Measurements from ENCODE around the gene KRTAP12-1.

KRTAP12-1 gene

GRCh38 chr21:44711327-44712202 lies 29.6 kb upstream of the KRTAP12-1 start, which contains the start of gene TSPEAR:
Gene TSPEAR (minus strand): TSS chr21:44711572. CDS start chr21:44711514, 58 bp downstream.
- no peak for DNase-seq (ENCODE audit: low read depth, low spot score)

- no peak for DNase-seq (ENCODE audit: low read depth, low spot score)
Measured at GRCh38 chr21:44710756-44711326, 28.9 kb upstream of the KRTAP12-1 start.

GRCh38 chr21:44710294-44710665 lies 28.3 kb upstream of the KRTAP12-1 start:
- no peak for DNase-seq (ENCODE audit: low read depth, low spot score)

DNA sequence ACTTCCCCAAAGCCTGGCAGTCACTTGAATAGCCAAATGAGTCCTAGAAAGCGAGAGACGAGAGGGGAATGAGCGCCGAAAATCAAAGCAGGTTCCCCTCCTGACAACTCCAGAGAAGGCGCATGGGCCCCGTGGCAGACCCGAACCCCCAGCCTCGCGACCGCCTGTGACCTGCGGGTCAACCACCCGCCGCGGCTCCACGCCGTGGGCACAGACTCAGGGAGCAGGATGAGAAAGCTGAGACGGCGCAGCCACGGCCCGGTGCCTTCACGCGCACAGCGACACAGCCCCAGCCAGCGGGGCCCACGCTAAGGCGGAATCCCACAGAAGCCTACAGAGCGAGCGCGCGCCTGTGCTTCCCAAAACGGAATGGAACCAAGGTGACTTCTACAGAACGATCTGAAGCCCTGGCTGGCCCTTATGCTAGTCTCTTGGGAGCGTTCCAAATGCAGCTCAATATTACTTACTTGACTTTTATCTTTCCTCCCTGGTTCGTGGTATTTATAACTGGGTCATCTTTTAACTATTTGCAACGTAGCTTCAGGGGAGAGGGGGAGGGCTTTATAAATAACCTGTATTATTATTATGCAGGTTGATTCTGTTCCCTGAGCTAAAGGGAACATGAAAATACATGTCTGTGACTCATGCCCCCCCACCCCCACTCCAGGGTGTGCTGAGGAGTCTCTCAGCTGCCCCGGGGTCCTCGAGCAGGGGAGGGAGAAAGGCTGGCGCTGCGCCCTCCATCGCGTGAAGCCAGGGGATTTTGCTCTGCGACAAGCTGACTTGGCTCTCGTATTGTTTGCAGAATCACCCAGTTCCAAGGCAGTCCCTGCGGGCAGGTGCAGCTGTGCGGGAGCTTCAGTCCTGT lies 27.7 kb upstream of the KRTAP12-1 start:
- DNase-seq (ENCODE audit: low read depth, low spot score), result no peak

- DNase-seq (ENCODE audit: low read depth, low spot score), result no peak
Measured at GRCh38 chr21:44708866-44709425, 27.0 kb upstream of the KRTAP12-1 start.

DNA sequence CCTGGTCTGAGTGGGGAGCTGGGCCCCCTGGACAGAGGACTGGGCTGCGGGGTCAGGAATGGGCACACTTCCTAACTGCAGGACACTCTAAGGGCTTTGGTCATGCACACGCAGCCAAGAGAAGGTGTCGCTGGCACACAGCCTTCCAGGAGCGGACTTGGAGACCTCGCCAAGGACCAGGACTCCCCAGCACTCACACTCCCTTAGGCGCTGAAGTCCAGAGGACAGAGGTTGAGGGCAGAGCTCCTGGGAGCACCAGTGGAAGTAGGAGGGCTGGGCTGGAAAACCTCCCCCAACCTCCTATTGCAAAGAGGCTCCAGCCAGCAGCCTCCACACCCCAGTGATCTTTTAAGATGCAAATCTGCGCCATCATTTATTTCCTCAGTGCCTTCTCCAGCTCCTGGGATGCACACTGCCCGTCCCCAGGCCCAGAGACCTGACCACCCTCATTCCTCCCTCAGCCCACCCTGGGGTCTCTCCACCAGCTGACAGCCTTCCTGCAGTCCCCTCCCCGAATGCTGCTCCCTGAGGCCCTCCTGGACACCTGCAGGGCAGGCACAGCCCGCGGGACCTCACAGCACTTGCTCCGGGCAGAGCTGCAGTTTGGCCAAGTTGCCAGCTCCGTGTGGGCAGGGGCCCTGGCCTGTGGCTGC lies 26.4 kb upstream of the KRTAP12-1 start:
- DNase-seq (ENCODE audit: low read depth, low spot score), result no peak

GRCh38 chr21:44706706-44707581 lies 25.0 kb upstream of the KRTAP12-1 start:
- DNase-seq (ENCODE audit: low read depth, low spot score), result no peak

DNA sequence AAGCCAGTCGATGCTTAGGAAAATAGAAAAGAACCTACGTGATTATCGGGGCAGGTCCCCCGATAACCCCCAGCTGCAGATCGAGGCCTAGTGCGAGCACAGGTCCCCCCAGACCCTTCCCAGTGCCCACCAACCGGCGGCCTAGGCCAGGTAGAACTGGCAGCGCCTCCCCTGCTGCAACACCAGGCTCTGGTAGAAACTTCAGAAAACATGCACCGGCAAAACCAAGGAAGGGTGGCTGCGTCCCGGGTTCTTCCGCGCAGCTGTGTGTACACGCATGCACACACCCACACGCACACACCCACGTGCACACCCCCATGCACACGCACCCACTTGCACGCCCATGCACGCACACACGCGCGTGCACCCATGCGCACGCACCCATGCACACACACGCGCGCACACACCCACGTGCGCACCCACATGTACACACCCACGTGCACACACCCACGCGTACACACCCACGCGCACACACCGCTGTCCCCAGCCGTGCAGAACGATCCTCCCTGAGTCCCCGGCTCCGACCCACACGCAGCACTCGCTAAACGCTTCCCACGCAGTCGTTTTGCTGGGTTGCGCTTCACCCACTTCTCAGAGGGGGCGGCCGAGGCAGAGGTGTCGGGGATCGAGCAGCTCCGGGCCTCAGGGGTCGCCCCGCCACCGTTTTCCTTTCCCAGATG lies 24.2 kb upstream of the KRTAP12-1 start:
- no peak for DNase-seq (ENCODE audit: low read depth, low spot score)

GRCh38 chr21:44704636-44705001 lies 22.7 kb upstream of the KRTAP12-1 start:
- no peak for DNase-seq (ENCODE audit: low read depth, low spot score)

- no peak for DNase-seq (ENCODE audit: low read depth, low spot score)
Measured at GRCh38 chr21:44703731-44704635, 22.0 kb upstream of the KRTAP12-1 start.

- no peak for DNase-seq (ENCODE audit: low read depth, low spot score)
Measured at GRCh38 chr21:44702973-44703730, 21.2 kb upstream of the KRTAP12-1 start.

GRCh38 chr21:44702111-44702972 lies 20.4 kb upstream of the KRTAP12-1 start:
- DNase-seq (ENCODE audit: low read depth, low spot score), result no peak

GRCh38 chr21:44701541-44701940 lies 19.6 kb upstream of the KRTAP12-1 start:
- no peak for DNase-seq (ENCODE audit: low read depth, low spot score)

DNA sequence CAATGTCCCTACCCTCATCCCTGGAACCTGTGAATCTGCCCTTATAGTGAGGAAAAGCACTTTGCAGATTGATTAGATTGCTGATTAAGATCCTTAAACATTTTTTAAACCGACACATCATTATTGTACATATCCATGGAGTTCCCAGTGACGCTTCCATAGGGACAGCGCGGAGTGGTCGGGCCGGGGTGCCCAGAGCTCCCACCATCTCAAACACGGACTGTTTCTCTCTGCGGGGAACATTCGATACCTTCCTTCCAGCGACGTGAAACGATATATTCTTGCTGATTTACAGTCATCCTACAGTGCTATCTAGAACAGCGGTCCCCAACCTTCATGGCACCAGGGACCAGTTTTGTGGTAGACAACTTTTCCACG lies 19.0 kb upstream of the KRTAP12-1 start:
- DNase-seq (ENCODE audit: low read depth, low spot score), result no peak

DNA sequence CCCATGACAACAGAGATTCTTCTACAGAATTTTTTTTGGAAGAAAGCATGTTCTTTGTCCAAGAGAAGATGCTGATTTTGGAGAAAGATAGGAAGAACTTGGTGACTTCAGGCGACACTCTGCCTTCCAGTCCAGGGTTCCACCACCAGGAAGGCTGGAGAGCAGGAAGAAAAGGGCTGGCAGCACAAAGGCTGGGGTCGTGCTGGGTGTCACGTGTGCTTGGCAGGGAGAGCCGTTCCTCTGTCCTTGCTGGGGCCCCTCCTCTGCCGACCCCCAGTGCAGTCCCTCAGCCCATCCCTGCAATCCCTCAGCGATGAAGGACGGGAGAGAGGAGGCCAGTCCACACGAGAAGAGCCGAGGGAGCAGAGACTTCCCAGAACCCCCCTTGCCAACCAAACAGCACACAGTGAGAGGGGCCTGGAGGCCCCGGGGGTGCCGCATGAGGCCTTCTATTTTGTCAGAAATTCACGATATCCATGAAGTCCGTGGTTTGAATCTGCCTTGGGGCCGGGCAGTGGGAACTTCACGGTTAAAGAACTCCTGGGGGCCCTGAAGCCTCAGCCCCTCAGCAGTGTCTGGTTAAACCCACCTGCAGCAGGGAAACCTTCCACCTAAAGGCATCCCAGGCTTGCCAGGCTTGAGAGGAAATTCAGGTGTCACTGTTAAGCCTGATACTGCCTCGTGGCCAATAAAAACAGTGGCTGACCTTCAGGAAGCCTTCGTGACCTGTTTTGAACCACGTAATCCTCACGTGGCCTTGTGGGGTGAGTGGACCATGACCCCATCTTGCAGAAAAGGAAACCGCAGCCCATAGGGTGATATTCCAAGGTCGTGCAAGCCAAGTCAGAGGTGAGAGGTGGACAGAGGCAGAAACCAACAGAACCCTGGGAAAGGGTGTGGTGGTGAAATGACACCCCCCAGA lies 18.4 kb upstream of the KRTAP12-1 start:
- DNase-seq (ENCODE audit: low read depth, low spot score), result no peak

GRCh38 chr21:44699502-44700001 lies 17.6 kb upstream of the KRTAP12-1 start:
- DNase-seq (ENCODE audit: low read depth, low spot score), result no peak

Measured in iPS DF 19.7 (cell line).